Measurements from ENCODE around the gene LGALS7.
A peak's percentile ranks its signal among the peaks of the same experiment; 100 is the strongest.

Gene LGALS7

GRCh38 chr19:38726761-38727301 is 46.5 kb downstream of the LGALS7 start:
- H3K4me1 Mint-ChIP-seq: peaks cover 7% of the 10 kb centered on the region
- H3K4me3 Mint-ChIP-seq: no peak overlapping the region
- no peaks in the 10 kb centered on the region for H3K27me3 Mint-ChIP-seq
- H3K9me3 Mint-ChIP-seq: no peaks in the 10 kb centered on the region
- CTCF ChIA-PET: interaction anchor here (0.6 to 1.6 kb wide), 2 partner anchors 8 to 213 kb away, joined by 4 read pairs; no protein-coding TSS in a partner anchor
- DNase-seq: no peak
- no peak overlapping the region for H3K27ac Mint-ChIP-seq
- peaks cover 26% of the 10 kb centered on the region for H3K36me3 Mint-ChIP-seq

GRCh38 chr19:38726284-38726673 is 47.0 kb downstream of the LGALS7 start:
- Mint-ChIP-seq H3K27ac (peak overlapping the region; percentile 28), H3K4me3 (no peak overlapping the region), H3K4me1 (peaks cover 7% of the 10 kb centered on the region), H3K36me3 (peaks cover 23% of the 10 kb centered on the region), H3K27me3 (no peaks in the 10 kb centered on the region), H3K9me3 (no peaks in the 10 kb centered on the region)
- no peak for DNase-seq
- CTCF ChIA-PET: interaction anchor here (0.6 to 1.6 kb wide), 2 partner anchors 9 to 212 kb away, joined by 4 read pairs; no protein-coding TSS in a partner anchor

GRCh38 chr19:38725469-38726283 is 47.6 kb downstream of the LGALS7 start:
- H3K27ac Mint-ChIP-seq: peak overlapping the region; percentile 28
- no peaks in the 10 kb centered on the region for H3K27me3 Mint-ChIP-seq
- H3K9me3 Mint-ChIP-seq: no peaks in the 10 kb centered on the region
- H3K4me3 Mint-ChIP-seq: no peak overlapping the region
- DNase-seq: no peak
- peaks cover 24% of the 10 kb centered on the region for H3K36me3 Mint-ChIP-seq
- peaks cover 7% of the 10 kb centered on the region for H3K4me1 Mint-ChIP-seq
- CTCF ChIA-PET: interaction anchor here (0.6 to 1.6 kb wide), 3 partner anchors 9 to 212 kb away, joined by 4 read pairs; partner anchors contain the start of genes MRPS12 and SARS2

GRCh38 chr19:38723990-38724854 is 49.1 kb downstream of the LGALS7 start:
- Mint-ChIP-seq H3K4me1 (no peaks in the 10 kb centered on the region), H3K4me3 (no peak overlapping the region), H3K9me3 (no peaks in the 10 kb centered on the region), H3K27me3 (no peaks in the 10 kb centered on the region), H3K27ac (no peak overlapping the region), H3K36me3 (peaks cover 13% of the 10 kb centered on the region)
- CTCF ChIA-PET: interaction anchor here (1.1 kb wide), 1 partner anchor 206 kb away, joined by 4 read pairs; the partner anchor contains the start of genes MRPS12 and SARS2
- DNase-seq: no peak

- DNase-seq: no peak
- H3K9me3 Mint-ChIP-seq: no peaks in the 10 kb centered on the region
- no peaks in the 10 kb centered on the region for H3K4me1 Mint-ChIP-seq
- H3K27me3 Mint-ChIP-seq: no peaks in the 10 kb centered on the region
- CTCF ChIA-PET: interaction anchor here (1.3 kb wide), 1 partner anchor 207 kb away, joined by 5 read pairs; the partner anchor contains the start of genes MRPS12 and SARS2
- no peak overlapping the region for H3K27ac Mint-ChIP-seq
- no peak overlapping the region for H3K4me3 Mint-ChIP-seq
- peaks cover 13% of the 10 kb centered on the region for H3K36me3 Mint-ChIP-seq
Measured at GRCh38 chr19:38723606-38723965, 49.7 kb downstream of the LGALS7 start.

GRCh38 chr19:38722947-38723605 is 50.2 kb downstream of the LGALS7 start:
- DNase-seq: no peak
- Mint-ChIP-seq H3K4me1 (no peaks in the 10 kb centered on the region), H3K4me3 (no peak overlapping the region), H3K9me3 (no peaks in the 10 kb centered on the region), H3K27ac (no peak overlapping the region), H3K27me3 (no peaks in the 10 kb centered on the region), H3K36me3 (peaks cover 10% of the 10 kb centered on the region)
- CTCF ChIA-PET: interaction anchor here (1.3 kb wide), 1 partner anchor 208 kb away, joined by 5 read pairs; the partner anchor contains the start of genes MRPS12 and SARS2

GRCh38 chr19:38721979-38722773 is 51.1 kb downstream of the LGALS7 start:
- Mint-ChIP-seq H3K9me3 (no peaks in the 10 kb centered on the region), H3K27me3 (no peaks in the 10 kb centered on the region), H3K27ac (no peak overlapping the region), H3K4me3 (no peak overlapping the region), H3K36me3 (peaks cover 12% of the 10 kb centered on the region), H3K4me1 (no peaks in the 10 kb centered on the region)
- CTCF ChIA-PET: interaction anchor here (1.3 kb wide), 1 partner anchor 208 kb away, joined by 5 read pairs; the partner anchor contains the start of genes MRPS12 and SARS2
- DNase-seq: no peak

- H3K27ac Mint-ChIP-seq: no peak overlapping the region
- peaks cover 14% of the 10 kb centered on the region for H3K36me3 Mint-ChIP-seq
- no peaks in the 10 kb centered on the region for H3K9me3 Mint-ChIP-seq
- H3K4me3 Mint-ChIP-seq: no peak overlapping the region
- no peaks in the 10 kb centered on the region for H3K27me3 Mint-ChIP-seq
- no peak for DNase-seq
- no peaks in the 10 kb centered on the region for H3K4me1 Mint-ChIP-seq
- CTCF ChIA-PET: no interaction called here
Measured at GRCh38 chr19:38721496-38721895, 51.8 kb downstream of the LGALS7 start.
